Esophagus muscularis mucosa (tissue), 3 donors: ENCODE results near the gene SLC7A4.

ENCODE experiments used
- POLR2AphosphoS5 ChIP-seq, 2 donors: sonication (generic); formaldehyde crosslinking; IDR thresholded peaks; one replicate each; pipeline ENCODE4 v1.6.1; 2017; ENCODE audit warnings: antibody characterized with exemption in 2 of 2
- TF ChIP-seq, protein P1 (sequence below), 3 experiments: fragments of 200-600 bp in 2 of 3; fragments of 450-650 bp in 1 of 3; sonication (generic) in 2 of 3; IDR thresholded peaks; one replicate each; pipeline ENCODE4 v1.5.1; 2017 to 2019; ENCODE audit warnings: antibody characterized with exemption in 3 of 3, mild to moderate bottlenecking in 2 of 3, moderate library complexity in 1 of 3

DNA sequence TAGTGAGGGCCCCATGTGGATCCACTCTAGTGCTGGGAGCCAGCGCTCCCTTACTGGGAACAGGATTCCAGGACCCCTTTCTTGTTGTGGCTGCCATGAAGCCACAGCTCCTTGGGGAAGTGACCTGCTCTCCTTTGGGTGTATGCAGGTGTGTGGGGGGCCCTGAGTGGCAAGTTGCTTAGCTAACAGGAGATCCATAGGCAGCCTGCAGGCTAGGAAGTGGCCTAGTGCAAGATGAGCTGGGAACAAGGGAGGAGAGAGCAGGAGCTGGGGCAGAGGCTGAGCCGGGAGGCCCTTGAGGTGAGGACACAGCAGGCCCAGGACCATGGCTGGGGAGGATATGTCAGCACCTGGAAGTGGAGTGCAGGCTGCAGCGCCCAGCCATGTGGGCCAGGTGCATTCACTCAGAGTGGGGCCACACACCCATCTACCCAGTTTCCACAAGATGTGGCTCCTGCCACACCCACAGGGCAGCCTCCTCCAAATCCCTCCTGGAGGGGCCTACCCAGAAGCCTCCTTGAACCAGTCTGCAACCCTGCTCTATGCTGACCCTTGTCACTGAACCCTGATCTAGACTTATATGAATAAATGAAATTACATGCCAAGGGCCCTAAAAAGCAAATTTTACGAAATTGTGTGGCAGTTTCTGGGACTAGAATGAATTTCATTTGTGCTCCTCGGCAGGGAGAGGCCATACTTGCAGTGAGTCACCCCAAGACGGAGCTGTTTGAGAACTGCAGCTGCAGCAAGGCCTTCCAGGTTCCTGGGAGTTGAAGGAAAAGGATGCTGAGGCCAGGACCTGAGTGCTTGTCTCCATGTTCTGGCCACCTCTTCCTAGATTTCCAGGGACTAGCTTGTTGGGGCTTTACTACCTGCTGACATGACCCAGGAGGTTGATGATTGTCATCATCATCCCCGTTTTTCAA lies 33.7 kb downstream of the SLC7A4 start:
- no peak for TF ChIP-seq POLR2AphosphoS5 (IDR thresholded peaks at IDR 0.05)
- TF ChIP-seq, protein P1, sequence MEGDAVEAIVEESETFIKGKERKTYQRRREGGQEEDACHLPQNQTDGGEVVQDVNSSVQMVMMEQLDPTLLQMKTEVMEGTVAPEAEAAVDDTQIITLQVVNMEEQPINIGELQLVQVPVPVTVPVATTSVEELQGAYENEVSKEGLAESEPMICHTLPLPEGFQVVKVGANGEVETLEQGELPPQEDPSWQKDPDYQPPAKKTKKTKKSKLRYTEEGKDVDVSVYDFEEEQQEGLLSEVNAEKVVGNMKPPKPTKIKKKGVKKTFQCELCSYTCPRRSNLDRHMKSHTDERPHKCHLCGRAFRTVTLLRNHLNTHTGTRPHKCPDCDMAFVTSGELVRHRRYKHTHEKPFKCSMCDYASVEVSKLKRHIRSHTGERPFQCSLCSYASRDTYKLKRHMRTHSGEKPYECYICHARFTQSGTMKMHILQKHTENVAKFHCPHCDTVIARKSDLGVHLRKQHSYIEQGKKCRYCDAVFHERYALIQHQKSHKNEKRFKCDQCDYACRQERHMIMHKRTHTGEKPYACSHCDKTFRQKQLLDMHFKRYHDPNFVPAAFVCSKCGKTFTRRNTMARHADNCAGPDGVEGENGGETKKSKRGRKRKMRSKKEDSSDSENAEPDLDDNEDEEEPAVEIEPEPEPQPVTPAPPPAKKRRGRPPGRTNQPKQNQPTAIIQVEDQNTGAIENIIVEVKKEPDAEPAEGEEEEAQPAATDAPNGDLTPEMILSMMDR (IDR thresholded peaks at IDR 0.05), result no peak
